Astrocyte (in vitro differentiated cells and primary cell): ENCODE data around the gene CHST15. TPM values are rescaled to one million over a fixed set of nuclear protein-coding genes. Genes with fewer than 3 reads are reported as not detected.

Source experiments
- DNase-seq: peaks from one replicate; pipeline ENCODE4 v3.0.0-alpha.2; 2010; ENCODE audit warnings: low read depth
- FAIRE-seq: peaks from 2 replicates; lab custom pipeline; 2011; peaks lifted over from hg19 to GRCh38; lab: Jason Lieb, UNC
- H2AFZ ChIP-seq: 2 replicates; pipeline ENCODE4 v1.6.0; 2012; ENCODE audit warnings: low read depth, low read length, inconsistent platforms
- H3K27ac ChIP-seq: 2 replicates; pipeline ENCODE4 v1.5.1; 2011; ENCODE audit warnings: low read depth, low read length, inconsistent platforms
- H3K27me3 ChIP-seq: 2 replicates; pipeline ENCODE4 v1.6.0; 2011; ENCODE audit warnings: low read length, inconsistent platforms; ENCODE audit not compliant: insufficient read depth
- H3K36me3 ChIP-seq: 2 replicates; pipeline ENCODE4 v1.5.1; 2011; ENCODE audit warnings: low read length, inconsistent platforms; ENCODE audit not compliant: insufficient read depth
- H3K4me1 ChIP-seq: 2 replicates; pipeline ENCODE4 v1.5.1; 2011; ENCODE audit warnings: low read length, inconsistent platforms; ENCODE audit not compliant: insufficient read depth
- H3K4me2 ChIP-seq: 2 replicates; pipeline ENCODE4 v1.6.0; 2012; ENCODE audit warnings: low read length, inconsistent platforms
- H3K4me3 ChIP-seq: 2 replicates; pipeline ENCODE4 v1.5.1; 2011; ENCODE audit warnings: low read depth, mild to moderate bottlenecking, low read length, inconsistent platforms; ENCODE audit not compliant: insufficient read depth
- H3K79me2 ChIP-seq: 2 replicates; pipeline ENCODE4 v1.6.0; 2012; ENCODE audit warnings: mild to moderate bottlenecking, low read length, inconsistent platforms; ENCODE audit not compliant: insufficient read depth
- H3K9ac ChIP-seq: 2 replicates; pipeline ENCODE4 v1.6.0; 2012; ENCODE audit warnings: mild to moderate bottlenecking, low read length, inconsistent platforms
- H3K9me3 ChIP-seq: 2 replicates; pipeline ENCODE4 v1.5.1; 2012; ENCODE audit warnings: low read depth, mild to moderate bottlenecking, low read length, inconsistent platforms; ENCODE audit not compliant: insufficient read depth
- H4K20me1 ChIP-seq: 2 replicates; pipeline ENCODE4 v1.6.0; 2012; ENCODE audit warnings: low read length, inconsistent platforms; ENCODE audit not compliant: insufficient read depth
- H3K27ac Mint-ChIP-seq: one replicate; pipeline ENCODE4 v1.8.0; 2021; ENCODE audit warnings: mild to moderate bottlenecking, mixed read lengths; ENCODE audit not compliant: unreplicated experiment
- H3K27me3 Mint-ChIP-seq: one replicate; pipeline ENCODE4 v1.8.0; 2021; ENCODE audit warnings: low read depth, mixed read lengths; ENCODE audit not compliant: unreplicated experiment
- H3K36me3 Mint-ChIP-seq: one replicate; pipeline ENCODE4 v1.8.0; 2021; ENCODE audit warnings: low read depth, mixed read lengths; ENCODE audit not compliant: unreplicated experiment
- H3K4me1 Mint-ChIP-seq: one replicate; pipeline ENCODE4 v1.8.0; 2021; ENCODE audit warnings: low read depth, mixed read lengths; ENCODE audit not compliant: unreplicated experiment
- H3K4me3 Mint-ChIP-seq: one replicate; pipeline ENCODE4 v1.8.0; 2021; ENCODE audit warnings: mild to moderate bottlenecking, moderate library complexity, mixed read lengths; ENCODE audit not compliant: unreplicated experiment
- H3K9me3 Mint-ChIP-seq: one replicate; pipeline ENCODE4 v1.8.0; 2021; ENCODE audit warnings: mild to moderate bottlenecking, mixed read lengths; ENCODE audit not compliant: unreplicated experiment
- CTCF ChIP-seq: IDR thresholded peaks from 2 replicates; pipeline ENCODE4 v1.5.1; 2011; ENCODE audit warnings: low read depth, mild to moderate bottlenecking, inconsistent platforms, low read length, moderate library complexity; ENCODE audit not compliant: insufficient read depth
- EZH2 ChIP-seq: IDR thresholded peaks from 2 replicates; pipeline ENCODE4 v1.6.1; 2012; ENCODE audit warnings: mild to moderate bottlenecking, low read length, inconsistent platforms; ENCODE audit not compliant: insufficient read depth
- total RNA-seq: library from RNA; stranded (reverse); gene quantifications from 2 replicates; pipeline ENCODE4 v1.2.1, GENCODE V29; 2021

Gene CHST15
- total RNA-seq, 1 donor from 2014 or later = 20.6 TPM

- TF ChIP-seq EZH2 (no peak), CTCF (no peak)
- H3K36me3 Mint-ChIP-seq = peaks cover 20% of the 10 kb centered on the region
- H3K9ac ChIP-seq = no peak overlapping the region
- no peak for DNase-seq
- no peaks in the 10 kb centered on the region for H3K9me3 ChIP-seq
- no peak overlapping the region for H3K4me3 ChIP-seq
- no peak overlapping the region for H3K4me3 Mint-ChIP-seq
- H3K4me1 Mint-ChIP-seq = peaks cover 3% of the 10 kb centered on the region
- H3K4me1 ChIP-seq = peaks cover 14% of the 10 kb centered on the region
- no peak overlapping the region for H3K4me2 ChIP-seq
- H3K27me3 ChIP-seq = peaks cover 17% of the 10 kb centered on the region
- no peak overlapping the region for H2AFZ ChIP-seq
- H3K9me3 Mint-ChIP-seq = peaks cover 2% of the 10 kb centered on the region
- no peak for FAIRE-seq
- peaks cover 20% of the 10 kb centered on the region for H3K27me3 Mint-ChIP-seq
- no peaks in the 10 kb centered on the region for H3K36me3 ChIP-seq
- H4K20me1 ChIP-seq = no peaks in the 10 kb centered on the region
- no peak overlapping the region for H3K27ac Mint-ChIP-seq
- no peaks in the 10 kb centered on the region for H3K79me2 ChIP-seq
- H3K27ac ChIP-seq = no peak overlapping the region
Measured at GRCh38 chr10:124030492-124031110, 62.8 kb downstream of the CHST15 start.

DNA sequence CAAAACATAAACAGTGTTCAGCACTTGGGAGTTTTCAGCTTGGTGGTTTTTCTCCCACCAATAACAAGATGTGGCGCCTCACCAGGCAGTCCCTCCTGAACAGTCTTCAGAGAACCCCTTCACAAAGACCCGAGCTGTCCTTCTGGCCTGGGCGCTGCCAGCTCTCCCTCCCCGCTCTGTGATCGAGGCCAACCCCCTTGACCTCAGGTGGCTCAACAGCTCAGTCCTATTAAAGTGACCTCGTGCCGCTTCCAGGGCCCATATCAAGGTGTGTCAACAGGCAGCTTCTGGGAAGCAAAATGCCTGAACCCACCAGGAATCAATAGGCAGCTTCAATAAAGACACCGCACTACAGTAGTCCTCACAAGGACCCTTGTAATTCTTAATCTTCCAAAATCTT lies 63.3 kb downstream of the CHST15 start:
- H3K4me1 Mint-ChIP-seq = peaks cover 2% of the 10 kb centered on the region

More for the DNA sequence above, 63.3 kb downstream of the CHST15 start:
- Mint-ChIP-seq H3K9me3 (peaks cover 2% of the 10 kb centered on the region), H3K36me3 (peaks cover 20% of the 10 kb centered on the region), H3K27me3 (peaks cover 20% of the 10 kb centered on the region), H3K4me3 (no peak overlapping the region), H3K27ac (no peak overlapping the region)
- TF ChIP-seq CTCF (no peak), EZH2 (no peak)
- no peaks in the 10 kb centered on the region for H3K36me3 ChIP-seq
- no peaks in the 10 kb centered on the region for H4K20me1 ChIP-seq
- peaks cover 17% of the 10 kb centered on the region for H3K27me3 ChIP-seq
- H3K79me2 ChIP-seq = no peaks in the 10 kb centered on the region
- DNase-seq (no peak), FAIRE-seq (no peak)
- no peaks in the 10 kb centered on the region for H3K9me3 ChIP-seq
- H3K4me3 ChIP-seq = no peak overlapping the region
- no peak overlapping the region for H3K27ac ChIP-seq
- H2AFZ ChIP-seq = no peak overlapping the region
- no peak overlapping the region for H3K9ac ChIP-seq
- H3K4me1 ChIP-seq = peaks cover 14% of the 10 kb centered on the region
- H3K4me2 ChIP-seq = no peak overlapping the region
